Measurements from ENCODE around the gene PREP.

GRCh38 chr6:105348897-105349296 is 54.0 kb downstream of the PREP start:
- TF ChIP-seq SUZ12 (IDR thresholded peaks at IDR 0.05; ENCODE audit: extremely low read depth, insufficient read depth, insufficient read length) (no peak), YY1 (IDR thresholded peaks at IDR 0.05; ENCODE audit: insufficient read depth, insufficient read length) (no peak), ZNF274 (IDR thresholded peaks at IDR 0.05; ENCODE audit: low read depth, low read length) (no peak)

Data from NT2/D1 (cell line).